22Rv1 (cell line): Measurements from ENCODE around the gene PLCXD3.

Source experiments
- H3K27ac ChIP-seq: fragments of 450-650 bp; 2 replicates; pipeline ENCODE4 v1.5.1; 2017
- ZFX ChIP-seq: fragments of 450-650 bp; IDR thresholded peaks from 2 replicates; pipeline ENCODE4 v1.6.1; 2017; ENCODE audit warnings: antibody characterized with exemption, borderline replicate concordance
- TF ChIP-seq, protein P1 (sequence below): fragments of 450-650 bp; IDR thresholded peaks from 2 replicates; pipeline ENCODE4 v1.5.1; 2017; ENCODE audit warnings: mild to moderate bottlenecking

Gene PLCXD3, protein sequence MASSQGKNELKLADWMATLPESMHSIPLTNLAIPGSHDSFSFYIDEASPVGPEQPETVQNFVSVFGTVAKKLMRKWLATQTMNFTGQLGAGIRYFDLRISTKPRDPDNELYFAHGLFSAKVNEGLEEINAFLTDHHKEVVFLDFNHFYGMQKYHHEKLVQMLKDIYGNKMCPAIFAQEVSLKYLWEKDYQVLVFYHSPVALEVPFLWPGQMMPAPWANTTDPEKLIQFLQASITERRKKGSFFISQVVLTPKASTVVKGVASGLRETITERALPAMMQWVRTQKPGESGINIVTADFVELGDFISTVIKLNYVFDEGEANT

DNA sequence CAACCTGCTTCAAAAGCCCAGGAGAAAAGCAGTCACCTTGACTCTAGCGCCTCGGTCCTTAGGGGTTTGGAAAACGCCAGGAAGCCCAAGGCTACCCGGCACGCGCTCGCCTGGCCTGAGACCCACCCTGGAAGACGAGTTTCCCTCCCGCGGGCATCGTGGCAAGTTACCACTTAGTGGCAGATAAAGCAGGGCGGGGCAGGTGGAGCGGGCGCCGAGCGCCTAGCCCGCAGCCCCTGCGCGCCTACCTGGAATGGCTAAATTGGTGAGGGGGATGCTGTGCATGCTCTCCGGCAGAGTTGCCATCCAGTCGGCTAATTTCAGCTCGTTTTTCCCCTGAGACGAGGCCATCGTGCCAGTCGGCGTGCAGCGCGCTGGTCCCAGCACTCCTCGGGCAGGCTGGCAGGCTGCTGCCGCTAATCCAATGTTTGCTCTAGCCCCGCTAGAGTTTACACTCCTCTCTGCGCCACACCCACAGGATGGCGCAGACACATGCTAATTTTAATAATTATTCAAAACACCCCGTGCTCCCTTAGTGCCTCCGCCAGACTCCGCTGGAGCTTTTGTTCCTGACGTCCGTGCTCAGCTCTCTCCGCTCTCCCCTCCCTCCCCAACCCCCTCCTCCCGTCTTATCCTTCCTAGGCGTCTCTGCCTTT lies at the start of gene PLCXD3:
PLCXD3 (minus strand) TSS at position 426 of the 656 bp plus-strand sequence; CDS start at position 351, 75 bp downstream.
- no peak within 1 kb of the TSS for H3K27ac ChIP-seq
- TF ChIP-seq, protein P1, sequence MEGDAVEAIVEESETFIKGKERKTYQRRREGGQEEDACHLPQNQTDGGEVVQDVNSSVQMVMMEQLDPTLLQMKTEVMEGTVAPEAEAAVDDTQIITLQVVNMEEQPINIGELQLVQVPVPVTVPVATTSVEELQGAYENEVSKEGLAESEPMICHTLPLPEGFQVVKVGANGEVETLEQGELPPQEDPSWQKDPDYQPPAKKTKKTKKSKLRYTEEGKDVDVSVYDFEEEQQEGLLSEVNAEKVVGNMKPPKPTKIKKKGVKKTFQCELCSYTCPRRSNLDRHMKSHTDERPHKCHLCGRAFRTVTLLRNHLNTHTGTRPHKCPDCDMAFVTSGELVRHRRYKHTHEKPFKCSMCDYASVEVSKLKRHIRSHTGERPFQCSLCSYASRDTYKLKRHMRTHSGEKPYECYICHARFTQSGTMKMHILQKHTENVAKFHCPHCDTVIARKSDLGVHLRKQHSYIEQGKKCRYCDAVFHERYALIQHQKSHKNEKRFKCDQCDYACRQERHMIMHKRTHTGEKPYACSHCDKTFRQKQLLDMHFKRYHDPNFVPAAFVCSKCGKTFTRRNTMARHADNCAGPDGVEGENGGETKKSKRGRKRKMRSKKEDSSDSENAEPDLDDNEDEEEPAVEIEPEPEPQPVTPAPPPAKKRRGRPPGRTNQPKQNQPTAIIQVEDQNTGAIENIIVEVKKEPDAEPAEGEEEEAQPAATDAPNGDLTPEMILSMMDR, result no peak
- no peak for TF ChIP-seq ZFX

DNA sequence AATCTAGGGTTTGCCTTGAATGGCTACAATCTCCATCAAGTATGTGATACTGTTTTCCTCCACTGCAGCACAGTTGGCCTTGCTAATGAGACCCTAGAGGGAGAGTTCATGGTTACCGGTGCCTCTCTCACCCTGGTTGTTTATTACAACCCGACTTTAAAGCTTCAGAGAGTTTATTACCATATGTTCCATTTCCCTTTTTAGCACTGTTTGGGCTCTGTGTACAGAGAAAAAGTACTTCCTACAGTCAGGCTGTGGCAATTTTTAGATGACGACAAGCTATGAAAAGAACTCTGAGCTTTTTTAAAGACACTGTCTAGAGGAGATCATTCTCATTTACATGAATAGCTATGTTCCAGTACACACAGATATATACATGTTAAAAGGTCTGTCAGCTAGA lies 48.8 kb upstream of the PLCXD3 start:
- TF ChIP-seq ZFX, result no peak
- no peak overlapping the region for H3K27ac ChIP-seq

DNA sequence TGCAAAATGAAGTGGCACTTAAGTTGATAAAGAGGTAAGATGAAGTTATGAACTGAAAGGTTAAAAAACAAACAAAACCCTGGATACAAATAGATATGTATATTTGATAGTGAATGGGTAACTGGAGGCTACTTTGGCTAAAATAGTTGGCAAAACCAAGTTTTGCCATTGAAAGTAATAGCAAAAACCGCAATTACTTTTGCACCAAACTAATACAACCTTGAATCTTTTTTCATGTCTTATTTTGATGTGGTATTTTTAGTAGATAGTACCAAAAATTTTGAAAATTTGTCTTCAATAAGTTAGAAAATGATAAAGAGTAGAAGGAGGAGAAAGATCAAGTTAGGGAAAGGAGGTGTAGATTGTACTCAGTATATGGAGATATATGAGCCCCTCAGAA lies 47.9 kb upstream of the PLCXD3 start:
- no peak overlapping the region for H3K27ac ChIP-seq
- TF ChIP-seq, protein P1, result no peak
- TF ChIP-seq ZFX, result no peak

DNA sequence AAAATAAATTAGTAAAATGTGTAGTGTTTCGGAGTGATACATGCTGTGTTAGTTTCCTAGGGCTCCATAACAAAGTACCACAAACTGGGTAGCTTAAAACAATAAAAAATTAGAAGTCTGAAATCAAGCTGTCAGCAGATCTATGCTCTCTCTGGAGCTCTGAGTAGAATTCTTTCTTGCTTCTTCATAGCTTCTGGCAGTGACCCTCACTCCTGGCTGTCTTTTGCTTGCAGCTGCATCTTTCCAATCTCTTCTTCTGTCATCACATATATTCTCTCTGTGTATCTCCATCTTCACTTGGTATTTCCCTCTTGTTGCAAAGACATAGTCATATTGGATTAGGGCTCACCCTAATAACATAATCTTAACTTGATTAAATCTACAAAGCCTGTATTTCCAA lies 37.6 kb upstream of the PLCXD3 start:
- no peak overlapping the region for H3K27ac ChIP-seq
- TF ChIP-seq ZFX, result no peak
- TF ChIP-seq, protein P1, result no peak

DNA sequence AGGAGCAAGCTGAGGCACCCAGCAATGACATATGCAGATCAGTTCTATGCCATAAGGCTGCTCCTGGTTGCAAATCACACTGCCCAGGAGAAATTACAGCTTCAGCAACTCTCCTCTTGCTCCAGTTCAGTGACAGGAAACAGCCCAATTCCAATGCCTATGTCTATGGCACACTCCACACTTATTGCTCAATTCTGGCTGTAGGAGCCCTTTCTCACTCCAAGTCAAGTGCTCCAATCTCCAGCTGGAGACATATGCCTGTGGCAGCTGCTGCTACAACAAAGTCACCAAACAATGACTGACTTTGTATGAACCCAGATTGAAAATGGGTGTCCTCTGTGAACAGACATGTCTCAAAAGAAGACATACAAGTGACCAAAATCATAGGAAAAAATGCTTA lies 31.8 kb upstream of the PLCXD3 start:
- TF ChIP-seq ZFX, result no peak
- TF ChIP-seq, protein P1, result no peak
- H3K27ac ChIP-seq, result no peak overlapping the region

DNA sequence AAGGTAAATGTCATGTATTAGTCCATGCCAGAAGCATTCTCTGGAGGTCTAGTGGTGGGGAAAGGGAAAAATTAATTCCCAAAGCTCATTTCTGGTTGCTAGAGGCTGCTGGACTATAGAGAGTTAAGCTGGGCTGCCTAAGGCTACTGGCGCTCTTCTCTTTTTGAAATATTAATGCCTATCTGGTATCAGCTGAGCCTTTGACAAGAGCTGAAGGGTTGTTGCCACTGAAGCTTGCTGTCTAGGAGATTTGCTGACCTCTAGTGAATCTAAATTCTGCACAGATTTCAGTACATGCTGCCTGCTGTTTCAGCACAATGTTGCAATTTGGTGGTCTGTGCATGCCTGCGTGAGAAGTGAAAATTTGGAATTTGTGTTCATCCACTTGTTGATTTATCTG lies 29.1 kb upstream of the PLCXD3 start:
- no peak for TF ChIP-seq ZFX
- TF ChIP-seq, protein P1, result no peak
- H3K27ac ChIP-seq, result no peak overlapping the region

DNA sequence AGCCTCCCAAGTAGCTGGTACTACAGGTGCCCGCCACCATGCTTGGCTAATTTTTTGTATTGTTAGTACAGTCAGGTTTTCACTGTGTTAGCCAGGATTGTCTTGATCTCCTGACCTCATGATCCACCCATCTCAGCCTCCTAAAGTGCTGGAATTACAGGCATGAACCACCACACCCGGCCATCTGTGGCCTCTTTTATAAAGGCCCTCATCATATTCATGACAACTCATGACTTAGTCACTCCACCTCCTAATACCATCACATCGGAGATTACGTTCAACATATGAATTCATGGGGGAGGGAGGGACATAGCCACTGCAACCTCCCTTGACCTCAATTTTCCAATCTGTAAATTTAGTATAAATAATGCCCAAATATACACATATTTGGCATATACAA lies 27.2 kb upstream of the PLCXD3 start:
- H3K27ac ChIP-seq, result no peak overlapping the region
- no peak for TF ChIP-seq ZFX
- TF ChIP-seq, protein P1, result no peak
